HepG2 (cell line): ENCODE results near the gene SEPHS2. TPM values are rescaled to one million over a fixed set of nuclear protein-coding genes. Genes with fewer than 3 reads are reported as not detected.

ENCODE experiments used
- ARID2 ChIP-seq: sonication (generic); formaldehyde crosslinking; IDR thresholded peaks from 2 replicates; pipeline ENCODE4 v1.8.1; 2022; ENCODE audit warnings: mild to moderate bottlenecking, missing genetic modification reagents, borderline replicate concordance
- ATF7 ChIP-seq, 2 experiments: fragments of 450-650 bp in 1 of 2; sonication (generic) in 1 of 2; formaldehyde crosslinking in 1 of 2; IDR thresholded peaks; 2 replicates each; pipeline versions ENCODE4 v1.4.0 to v1.6.1; 2016 to 2020; ENCODE audit warnings: antibody characterized with exemption in 1 of 2, mild to moderate bottlenecking in 1 of 2, missing genetic modification reagents in 1 of 2
- CHD4 ChIP-seq: fragments of 200-600 bp; sonication (generic); IDR thresholded peaks from 2 replicates; pipeline ENCODE4 v1.7.0; 2017; ENCODE audit warnings: mild to moderate bottlenecking, low read length, borderline replicate concordance
- HMGA1 ChIP-seq: sonication (generic); formaldehyde crosslinking; conservative IDR thresholded peaks from 2 replicates; pipeline ENCODE4 v1.4.0; 2020; ENCODE audit warnings: missing genetic modification reagents
- HOXA5 ChIP-seq: sonication (generic); formaldehyde crosslinking; IDR thresholded peaks from 2 replicates; pipeline ENCODE4 v1.4.0; 2020; ENCODE audit warnings: missing genetic modification reagents
- JUNB ChIP-seq: sonication (generic); formaldehyde crosslinking; IDR thresholded peaks from 2 replicates; pipeline ENCODE4 v1.8.0; 2022; ENCODE audit warnings: missing genetic modification reagents, mild to moderate bottlenecking, borderline replicate concordance
- KDM6A ChIP-seq: IDR thresholded peaks from 2 replicates; pipeline ENCODE4 v1.6.1; 2016; ENCODE audit warnings: low read depth
- KLF9 ChIP-seq: IDR thresholded peaks from 2 replicates; pipeline ENCODE4 v1.6.1; 2016; ENCODE audit warnings: low read depth
- MZF1 ChIP-seq: sonication (generic); formaldehyde crosslinking; IDR thresholded peaks from 2 replicates; pipeline ENCODE4 v1.8.1; 2023; ENCODE audit warnings: mild to moderate bottlenecking, missing genetic modification reagents, borderline replicate concordance
- NCOR1 ChIP-seq: fragments of 200-600 bp; sonication (generic); IDR thresholded peaks from 2 replicates; pipeline ENCODE4 v1.7.0; 2017; ENCODE audit warnings: antibody characterized with exemption, low read length, borderline replicate concordance
- NR2F6 ChIP-seq, 2 experiments: IDR thresholded peaks; 2 replicates each; pipeline ENCODE4 v1.6.1; 2016; ENCODE audit warnings: antibody characterized with exemption in 1 of 2, mild to moderate bottlenecking in 1 of 2
- PAF1 ChIP-seq: IDR thresholded peaks from 2 replicates; pipeline ENCODE4 v1.6.1; 2016; ENCODE audit warnings: missing genetic modification reagents, missing compliant biosample characterization
- PCBP1 ChIP-seq: fragments of 200-400 bp; formaldehyde crosslinking; IDR thresholded peaks from 2 replicates; pipeline ENCODE4 v1.6.1; 2017; ENCODE audit warnings: mild to moderate bottlenecking, low read depth, low read length, borderline replicate concordance
- RAD21 ChIP-seq: fragments of 450-650 bp; formaldehyde crosslinking; IDR thresholded peaks from 2 replicates; pipeline ENCODE4 v1.5.0; 2020; ENCODE audit warnings: mild to moderate bottlenecking
- SP4 ChIP-seq: sonication (generic); formaldehyde crosslinking; IDR thresholded peaks from 2 replicates; pipeline ENCODE4 v1.8.1; 2023; ENCODE audit warnings: mild to moderate bottlenecking, missing genetic modification reagents
- ZBTB7B ChIP-seq: sonication (generic); formaldehyde crosslinking; IDR thresholded peaks from 2 replicates; pipeline ENCODE4 v1.4.0; 2020; ENCODE audit warnings: missing genetic modification reagents
- ZC3H4 ChIP-seq: sonication (generic); formaldehyde crosslinking; IDR thresholded peaks from 2 replicates; pipeline ENCODE4 v1.4.0; 2020; ENCODE audit warnings: missing genetic modification reagents, borderline replicate concordance
- ZNF558 ChIP-seq: sonication (generic); formaldehyde crosslinking; IDR thresholded peaks from 2 replicates; pipeline ENCODE4 v1.9.0; 2022; ENCODE audit warnings: mild to moderate bottlenecking, missing genetic modification reagents, borderline replicate concordance
- ZNF7 ChIP-seq: IDR thresholded peaks from 2 replicates; pipeline ENCODE4 v1.6.1; 2016; ENCODE audit warnings: missing biosample characterization, missing genetic modification reagents
- ZNF709 ChIP-seq: sonication (generic); formaldehyde crosslinking; IDR thresholded peaks from 2 replicates; pipeline ENCODE4 v1.5.0; 2020; ENCODE audit warnings: mild to moderate bottlenecking, missing genetic modification reagents
- polyA plus RNA-seq, 8 experiments: library from polyadenylated mRNA; depleted of rRNA in 3 of 8; stranded (reverse) in 7 of 8; unstranded in 1 of 8; fragments of >200 nt; fragmentation: Illumina TruSeq in 4 of 8; extraction: Trizol in 4 of 8; gene quantifications; 2 replicates each; pipeline versions ENCODE4 v1.2.1 to v1.2.3, GENCODE V29; 2011 to 2016; ENCODE audit warnings: low read depth in 4 of 8, missing spikeins in 1 of 8, mixed read lengths in 1 of 8; ENCODE audit not compliant: insufficient read depth in 1 of 8
- total RNA-seq, 5 experiments: library from RNA; depleted of rRNA; stranded (reverse); fragments of >200 nt; fragmentation: Illumina TruSeq; extraction: Trizol; gene quantifications; 2 replicates each; pipeline ENCODE4 v1.2.3, GENCODE V29; 2016; ENCODE audit warnings: low read depth in 1 of 5
- TF ChIP-seq, protein P1 (sequence below): sonication (generic); formaldehyde crosslinking; IDR thresholded peaks from 2 replicates; pipeline ENCODE4 v1.4.0; 2020; ENCODE audit warnings: mild to moderate bottlenecking, low read depth, missing genetic modification reagents
- TF ChIP-seq, protein P2 (sequence below): IDR thresholded peaks from 2 replicates; pipeline ENCODE4 v1.6.1; 2016; ENCODE audit warnings: mild to moderate bottlenecking
- TF ChIP-seq, protein P3 (sequence below): sonication (generic); formaldehyde crosslinking; IDR thresholded peaks from 2 replicates; pipeline ENCODE4 v1.8.0; 2022; ENCODE audit warnings: missing genetic modification reagents, mild to moderate bottlenecking, borderline replicate concordance
- TF ChIP-seq, protein P4 (sequence below): sonication (generic); formaldehyde crosslinking; IDR thresholded peaks from 2 replicates; pipeline ENCODE4 v1.5.0; 2020; ENCODE audit warnings: missing genetic modification reagents
- TF ChIP-seq, protein P5 (sequence below): sonication (generic); formaldehyde crosslinking; IDR thresholded peaks from 2 replicates; pipeline ENCODE4 v1.4.0; 2020; ENCODE audit warnings: missing genetic modification reagents

Gene SEPHS2
- total and polyA plus RNA-seq, 2 of the 13 experiments (the other 11 are each of a cell fraction or from before 2014, with no cell fraction given), result 20.7 to 127 TPM

DNA sequence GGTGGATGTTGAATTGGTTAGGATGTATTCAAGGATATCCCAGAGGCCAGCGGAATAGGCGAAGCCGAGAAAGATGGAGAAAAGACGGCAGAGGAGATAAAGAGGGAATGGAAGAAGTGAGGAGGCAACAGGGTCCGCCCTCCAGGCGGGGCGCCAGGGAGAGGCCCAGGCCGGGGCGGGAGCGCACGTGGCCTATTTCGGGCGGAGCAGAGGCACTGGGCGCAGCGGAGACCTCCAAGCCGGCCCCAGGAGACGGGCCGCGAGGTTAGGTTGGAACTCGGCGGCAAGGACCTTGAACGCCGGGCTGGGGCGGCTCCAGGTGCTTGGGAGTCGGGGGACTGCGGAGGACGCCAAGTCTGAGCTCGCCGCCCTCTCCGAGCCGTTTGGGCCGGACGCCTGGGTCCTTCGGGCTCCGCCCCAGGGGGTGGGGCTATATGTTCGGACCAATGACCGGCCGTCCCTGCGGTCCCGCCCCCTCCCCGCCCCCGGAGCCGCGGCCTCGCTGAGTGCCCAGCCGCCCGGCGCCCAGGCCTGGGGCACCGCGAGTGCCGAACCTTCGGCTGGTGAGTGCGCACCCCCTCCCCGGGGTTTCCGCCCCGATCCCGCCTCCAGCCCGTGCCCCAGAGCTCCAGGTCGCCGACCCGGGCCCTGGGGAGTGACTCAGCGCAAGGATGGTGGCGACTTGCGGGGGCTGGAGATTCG lies 38.4 kb downstream of the SEPHS2 start, which contains the start of gene ZNF771 (continued):
- TF ChIP-seq, protein P1, sequence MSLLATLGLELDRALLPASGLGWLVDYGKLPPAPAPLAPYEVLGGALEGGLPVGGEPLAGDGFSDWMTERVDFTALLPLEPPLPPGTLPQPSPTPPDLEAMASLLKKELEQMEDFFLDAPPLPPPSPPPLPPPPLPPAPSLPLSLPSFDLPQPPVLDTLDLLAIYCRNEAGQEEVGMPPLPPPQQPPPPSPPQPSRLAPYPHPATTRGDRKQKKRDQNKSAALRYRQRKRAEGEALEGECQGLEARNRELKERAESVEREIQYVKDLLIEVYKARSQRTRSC (CRISPR knock-in tag), result 0 out of 2 replicates have a peak, but pooled peaks have one; percentile 92
- TF ChIP-seq, protein P2, sequence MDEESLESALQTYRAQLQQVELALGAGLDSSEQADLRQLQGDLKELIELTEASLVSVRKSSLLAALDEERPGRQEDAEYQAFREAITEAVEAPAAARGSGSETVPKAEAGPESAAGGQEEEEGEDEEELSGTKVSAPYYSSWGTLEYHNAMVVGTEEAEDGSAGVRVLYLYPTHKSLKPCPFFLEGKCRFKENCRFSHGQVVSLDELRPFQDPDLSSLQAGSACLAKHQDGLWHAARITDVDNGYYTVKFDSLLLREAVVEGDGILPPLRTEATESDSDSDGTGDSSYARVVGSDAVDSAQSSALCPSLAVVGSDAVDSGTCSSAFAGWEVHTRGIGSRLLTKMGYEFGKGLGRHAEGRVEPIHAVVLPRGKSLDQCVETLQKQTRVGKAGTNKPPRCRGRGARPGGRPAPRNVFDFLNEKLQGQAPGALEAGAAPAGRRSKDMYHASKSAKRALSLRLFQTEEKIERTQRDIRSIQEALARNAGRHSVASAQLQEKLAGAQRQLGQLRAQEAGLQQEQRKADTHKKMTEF (CRISPR knock-in tag), result peak; percentile 97
- TF ChIP-seq ZNF7 (CRISPR knock-in tag) (no peak), KLF9 (peak; percentile 70; the same call in 1 of the 2 replicates), RAD21 (CRISPR knock-in tag) (peak; percentile 75), NCOR1 (peak; percentile 44; the same call in 1 of the 2 replicates), HMGA1 (CRISPR knock-in tag) (no peak), NR2F6 (IDR thresholded peaks at IDR 0.05) (no peak), NR2F6 (CRISPR knock-in tag; IDR thresholded peaks at IDR 0.05) (peak; percentile 34; the same call in 1 of the 2 replicates), ZNF558 (peak; percentile 64; the same call in 1 of the 2 replicates), JUNB (CRISPR knock-in tag) (no peak), SP4 (peak; percentile 99), KDM6A (no peak), HOXA5 (CRISPR knock-in tag) (0 out of 2 replicates have a peak, but pooled peaks have one; percentile 30), ZBTB7B (CRISPR knock-in tag) (peak; percentile 77), ARID2 (peak; percentile 90; the same call in 1 of the 2 replicates), PCBP1 (peak; percentile 77; the same call in 1 of the 2 replicates), MZF1 (CRISPR knock-in tag) (peak; percentile 70; the same call in 1 of the 2 replicates), ATF7 (IDR thresholded peaks at IDR 0.05) (no peak), ATF7 (CRISPR knock-in tag; IDR thresholded peaks at IDR 0.05) (0 out of 2 replicates have a peak, but pooled peaks have one; percentile 11), PAF1 (CRISPR knock-in tag) (no peak), CHD4 (no peak), ZC3H4 (no peak; the same call in 1 of the 2 replicates), ZNF709 (peak; percentile 78; the same call in 1 of the 2 replicates)
- TF ChIP-seq, protein P3, sequence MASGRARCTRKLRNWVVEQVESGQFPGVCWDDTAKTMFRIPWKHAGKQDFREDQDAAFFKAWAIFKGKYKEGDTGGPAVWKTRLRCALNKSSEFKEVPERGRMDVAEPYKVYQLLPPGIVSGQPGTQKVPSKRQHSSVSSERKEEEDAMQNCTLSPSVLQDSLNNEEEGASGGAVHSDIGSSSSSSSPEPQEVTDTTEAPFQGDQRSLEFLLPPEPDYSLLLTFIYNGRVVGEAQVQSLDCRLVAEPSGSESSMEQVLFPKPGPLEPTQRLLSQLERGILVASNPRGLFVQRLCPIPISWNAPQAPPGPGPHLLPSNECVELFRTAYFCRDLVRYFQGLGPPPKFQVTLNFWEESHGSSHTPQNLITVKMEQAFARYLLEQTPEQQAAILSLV (CRISPR knock-in tag), result no peak
- TF ChIP-seq, protein P4, sequence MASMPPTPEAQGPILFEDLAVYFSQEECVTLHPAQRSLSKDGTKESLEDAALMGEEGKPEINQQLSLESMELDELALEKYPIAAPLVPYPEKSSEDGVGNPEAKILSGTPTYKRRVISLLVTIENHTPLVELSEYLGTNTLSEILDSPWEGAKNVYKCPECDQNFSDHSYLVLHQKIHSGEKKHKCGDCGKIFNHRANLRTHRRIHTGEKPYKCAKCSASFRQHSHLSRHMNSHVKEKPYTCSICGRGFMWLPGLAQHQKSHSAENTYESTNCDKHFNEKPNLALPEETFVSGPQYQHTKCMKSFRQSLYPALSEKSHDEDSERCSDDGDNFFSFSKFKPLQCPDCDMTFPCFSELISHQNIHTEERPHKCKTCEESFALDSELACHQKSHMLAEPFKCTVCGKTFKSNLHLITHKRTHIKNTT, result no peak
- TF ChIP-seq, protein P5, sequence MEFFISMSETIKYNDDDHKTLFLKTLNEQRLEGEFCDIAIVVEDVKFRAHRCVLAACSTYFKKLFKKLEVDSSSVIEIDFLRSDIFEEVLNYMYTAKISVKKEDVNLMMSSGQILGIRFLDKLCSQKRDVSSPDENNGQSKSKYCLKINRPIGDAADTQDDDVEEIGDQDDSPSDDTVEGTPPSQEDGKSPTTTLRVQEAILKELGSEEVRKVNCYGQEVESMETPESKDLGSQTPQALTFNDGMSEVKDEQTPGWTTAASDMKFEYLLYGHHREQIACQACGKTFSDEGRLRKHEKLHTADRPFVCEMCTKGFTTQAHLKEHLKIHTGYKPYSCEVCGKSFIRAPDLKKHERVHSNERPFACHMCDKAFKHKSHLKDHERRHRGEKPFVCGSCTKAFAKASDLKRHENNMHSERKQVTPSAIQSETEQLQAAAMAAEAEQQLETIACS (CRISPR knock-in tag), result 0 out of 2 replicates have a peak, but pooled peaks have one; percentile 2
